OCI-LY7 (cell line): ENCODE measurements around the gene GCNT2. TPM values are rescaled to one million over a fixed set of nuclear protein-coding genes. Genes with fewer than 3 reads are reported as not detected.
"Not testable (repeated sequence)": the region's sequence is repeated elsewhere in the genome, so short reads cannot be mapped to it uniquely, and the experiment has no call there.

Source experiments
- BruUV-seq: library from RNA; stranded (reverse); fragments of 400-500 nt; replicated peaks from 2 replicates; lab custom pipeline; 2021; lab: Mats Ljungman, UMichigan
- CTCF ChIA-PET: fragments of 300-600 bp; sonication (Branson Sonifier 250); formaldehyde crosslinking; loops from one replicate; lab custom pipeline; 2022; ENCODE audit warnings: antibody characterized with exemption; ENCODE audit not compliant: unreplicated experiment; lab: Charles Lee
- POLR2A ChIA-PET: fragments of 300-600 bp; sonication (Branson Sonifier 250); formaldehyde crosslinking; loops from one replicate; lab custom pipeline; 2022; ENCODE audit warnings: antibody characterized with exemption; lab: Charles Lee
- DNase-seq: peaks from one replicate; pipeline ENCODE4 v3.0.0-alpha.2; 2015; ENCODE audit warnings: low spot score
- H2AFZ ChIP-seq: fragments of 200-600 bp; sonication (generic), shearing (Covaris generic); 2 replicates; pipeline ENCODE4 v1.6.1; 2014; ENCODE audit warnings: mild to moderate bottlenecking, antibody characterized with exemption, low read length, moderate library complexity
- H3K27ac ChIP-seq: fragments of 200-600 bp; sonication (generic); 2 replicates; pipeline ENCODE4 v1.5.1; 2014; ENCODE audit warnings: mixed run types, low read depth, mild to moderate bottlenecking, moderate library complexity, low read length, inconsistent platforms; ENCODE audit not compliant: poor library complexity, severe bottlenecking
- H3K36me3 ChIP-seq: fragments of 200-600 bp; sonication (generic); 2 replicates; pipeline ENCODE4 v1.6.1; 2014; ENCODE audit warnings: mild to moderate bottlenecking, antibody characterized with exemption, low read length, moderate library complexity, mixed read lengths; ENCODE audit not compliant: insufficient read depth
- H3K4me1 ChIP-seq: fragments of 200-600 bp; sonication (generic); 2 replicates; pipeline ENCODE4 v1.5.1; 2014; ENCODE audit warnings: mild to moderate bottlenecking, low read length; ENCODE audit not compliant: insufficient read depth, poor library complexity, severe bottlenecking
- H3K4me2 ChIP-seq: fragments of 200-600 bp; sonication (generic); 2 replicates; pipeline ENCODE4 v1.6.1; 2014; ENCODE audit warnings: mild to moderate bottlenecking, low read length
- H3K4me3 ChIP-seq: fragments of 200-600 bp; sonication (generic); 2 replicates; pipeline ENCODE4 v1.5.1; 2014; ENCODE audit warnings: mild to moderate bottlenecking, low read depth, low read length; ENCODE audit not compliant: poor library complexity, severe bottlenecking
- H3K79me2 ChIP-seq: fragments of 200-600 bp; sonication (generic); 2 replicates; pipeline ENCODE4 v1.6.1; 2016; ENCODE audit warnings: low read depth, mild to moderate bottlenecking, low read length, moderate library complexity, mixed read lengths; ENCODE audit not compliant: insufficient read depth
- H3K9me2 ChIP-seq: fragments of 200-600 bp; sonication (generic); 2 replicates; pipeline ENCODE4 v1.6.1; 2016; ENCODE audit warnings: mild to moderate bottlenecking, low read length, mixed read lengths; ENCODE audit not compliant: insufficient read depth
- H3K9me3 ChIP-seq: fragments of 200-600 bp; sonication (generic); 2 replicates; pipeline ENCODE4 v1.6.1; 2014; ENCODE audit warnings: mild to moderate bottlenecking, mixed run types, low read length, mixed read lengths
- H4K20me1 ChIP-seq: fragments of 200-600 bp; sonication (generic); 2 replicates; pipeline ENCODE4 v1.6.1; 2014; ENCODE audit warnings: mild to moderate bottlenecking, antibody characterized with exemption, low read length, moderate library complexity, mixed read lengths; ENCODE audit not compliant: insufficient read depth
- EZH2phosphoT487 ChIP-seq: fragments of 200-600 bp; sonication (generic); IDR thresholded peaks from 2 replicates; pipeline ENCODE4 v1.6.1; 2018; ENCODE audit warnings: low read depth, borderline replicate concordance, mild to moderate bottlenecking, mixed run types, antibody characterized with exemption, low read length, moderate library complexity, mixed read lengths
- intact Hi-C: fragments of 100-400 bp; cut with micrococcal nuclease; formaldehyde crosslinking; loops from one replicate; pipeline ENCODE4 v1.10.0; 2022; ENCODE audit not compliant: unreplicated experiment
- total RNA-seq, 2 experiments: library from RNA; depleted of rRNA in 1 of 2; stranded (reverse); fragments of >200 nt in 1 of 2; shearing (Covaris generic) in 1 of 2; gene quantifications; 2 replicates each; pipeline ENCODE4 v1.2.3, GENCODE V29; 2014 to 2022
- TF ChIP-seq, protein P1 (sequence below): fragments of 200-600 bp; sonication (generic); conservative IDR thresholded peaks from 2 replicates; pipeline ENCODE4 v1.5.1; 2014; ENCODE audit warnings: mild to moderate bottlenecking, antibody characterized with exemption, low read length, moderate library complexity, mixed read lengths

GCNT2 gene
- total RNA-seq, 2 experiments from 2014 or later = 17.4 to 25.2 TPM

DNA sequence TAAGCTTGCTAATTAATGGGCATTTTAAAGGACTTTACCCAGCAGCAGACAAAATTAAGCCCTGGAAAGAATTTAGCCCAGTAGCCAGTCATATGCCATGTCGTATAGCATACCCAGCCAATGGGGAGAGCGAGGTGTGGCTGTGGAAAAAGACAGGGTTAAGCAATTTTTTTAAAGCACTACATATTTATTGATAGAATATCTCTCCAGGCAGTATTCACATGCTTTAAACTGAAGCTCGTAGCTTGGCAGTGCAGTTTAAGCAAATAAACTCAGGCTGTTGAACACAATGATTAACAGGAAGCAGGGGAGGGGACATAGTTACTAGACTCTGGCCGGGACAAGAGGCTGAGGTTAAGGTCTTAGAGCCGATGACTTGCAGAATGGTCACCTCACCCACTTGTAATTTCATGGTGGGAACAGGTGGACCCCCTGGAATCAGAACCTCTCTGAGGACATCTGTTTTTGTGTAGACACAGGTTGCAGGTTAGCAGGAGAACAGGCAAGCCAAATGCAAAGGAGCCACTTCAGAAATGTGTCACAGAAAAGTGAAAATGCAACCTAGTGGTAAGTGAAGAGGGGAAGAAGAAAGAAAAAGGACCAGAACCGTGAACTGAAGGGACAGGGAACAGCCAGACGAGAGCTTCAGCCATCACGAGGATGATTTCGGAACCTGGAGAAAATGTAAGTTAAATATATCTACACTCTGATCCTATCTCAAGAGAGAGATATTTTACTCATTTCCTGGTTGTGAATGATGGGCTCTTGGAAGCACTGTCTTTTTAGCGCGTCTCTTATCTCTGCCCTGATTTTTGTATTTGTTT is 7.2 kb downstream of the GCNT2 start:
- peak overlapping the region; percentile 76 for H2AFZ ChIP-seq
- no peaks in the 10 kb centered on the region for H3K9me3 ChIP-seq
- peaks cover 29% of the 10 kb centered on the region for H3K4me1 ChIP-seq
- peaks cover 48% of the 10 kb centered on the region for H3K79me2 ChIP-seq
- H3K4me2 ChIP-seq = peak overlapping the region; percentile 75
- no peaks in the 10 kb centered on the region for H3K9me2 ChIP-seq
- no peaks in the 10 kb centered on the region for H3K36me3 ChIP-seq
- peak overlapping the region; percentile 95 for H3K27ac ChIP-seq
- BruUV-seq = no TSS peak
- peak; percentile 65 for DNase-seq
- peak overlapping the region; percentile 89 for H3K4me3 ChIP-seq
- intact Hi-C loops = loop anchor here (2.0 kb wide), 1 partner anchor 218 kb away; the partner anchor contains the start of gene TMEM14B
- ChIA-PET CTCF (no interaction called here), POLR2A (interaction anchor here (0.6 to 1.9 kb wide), 11 partner anchors 8 to 1457 kb away, joined by 3 to 11 read pairs (median 4); partner anchors contain the start of genes C6orf52, PAK1IP1, TMEM14B and TMEM14C)
- no peaks in the 10 kb centered on the region for H4K20me1 ChIP-seq
- TF ChIP-seq, protein P1, sequence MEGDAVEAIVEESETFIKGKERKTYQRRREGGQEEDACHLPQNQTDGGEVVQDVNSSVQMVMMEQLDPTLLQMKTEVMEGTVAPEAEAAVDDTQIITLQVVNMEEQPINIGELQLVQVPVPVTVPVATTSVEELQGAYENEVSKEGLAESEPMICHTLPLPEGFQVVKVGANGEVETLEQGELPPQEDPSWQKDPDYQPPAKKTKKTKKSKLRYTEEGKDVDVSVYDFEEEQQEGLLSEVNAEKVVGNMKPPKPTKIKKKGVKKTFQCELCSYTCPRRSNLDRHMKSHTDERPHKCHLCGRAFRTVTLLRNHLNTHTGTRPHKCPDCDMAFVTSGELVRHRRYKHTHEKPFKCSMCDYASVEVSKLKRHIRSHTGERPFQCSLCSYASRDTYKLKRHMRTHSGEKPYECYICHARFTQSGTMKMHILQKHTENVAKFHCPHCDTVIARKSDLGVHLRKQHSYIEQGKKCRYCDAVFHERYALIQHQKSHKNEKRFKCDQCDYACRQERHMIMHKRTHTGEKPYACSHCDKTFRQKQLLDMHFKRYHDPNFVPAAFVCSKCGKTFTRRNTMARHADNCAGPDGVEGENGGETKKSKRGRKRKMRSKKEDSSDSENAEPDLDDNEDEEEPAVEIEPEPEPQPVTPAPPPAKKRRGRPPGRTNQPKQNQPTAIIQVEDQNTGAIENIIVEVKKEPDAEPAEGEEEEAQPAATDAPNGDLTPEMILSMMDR = peak; percentile 33; the same call in 1 of the 2 replicates
- no peak for TF ChIP-seq EZH2phosphoT487

DNA sequence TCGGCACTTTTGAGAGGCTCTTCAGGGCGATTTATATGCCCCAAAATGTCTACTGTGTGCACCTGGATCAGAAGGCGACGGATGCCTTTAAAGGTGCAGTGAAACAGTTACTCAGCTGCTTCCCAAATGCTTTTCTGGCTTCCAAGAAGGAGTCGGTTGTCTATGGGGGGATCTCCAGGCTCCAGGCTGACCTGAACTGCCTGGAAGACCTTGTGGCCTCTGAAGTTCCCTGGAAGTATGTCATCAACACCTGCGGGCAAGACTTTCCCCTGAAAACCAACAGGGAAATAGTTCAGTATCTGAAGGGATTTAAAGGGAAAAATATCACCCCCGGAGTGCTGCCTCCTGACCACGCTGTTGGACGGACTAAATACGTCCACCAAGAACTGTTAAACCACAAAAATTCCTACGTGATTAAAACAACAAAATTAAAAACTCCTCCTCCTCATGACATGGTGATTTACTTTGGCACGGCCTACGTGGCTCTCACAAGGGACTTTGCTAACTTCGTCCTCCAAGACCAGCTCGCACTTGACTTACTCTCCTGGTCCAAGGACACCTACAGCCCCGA is 8.2 kb downstream of the GCNT2 start:
- TF ChIP-seq, protein P1 = no peak
- no peak for TF ChIP-seq EZH2phosphoT487
- peak; percentile 53 for DNase-seq
- CTCF ChIA-PET = no interaction called here
- BruUV-seq = no TSS peak
- Histone ChIP-seq H3K9me2 (no peaks in the 10 kb centered on the region), H2AFZ (peak overlapping the region; percentile 76; the same call in 1 of the 2 replicates), H3K27ac (peak overlapping the region; percentile 95), H4K20me1 (no peaks in the 10 kb centered on the region), H3K4me2 (peak overlapping the region; percentile 75), H3K4me3 (peak overlapping the region; percentile 89), H3K9me3 (no peaks in the 10 kb centered on the region), H3K36me3 (no peaks in the 10 kb centered on the region), H3K4me1 (peaks cover 39% of the 10 kb centered on the region), H3K79me2 (peaks cover 53% of the 10 kb centered on the region)
- intact Hi-C loops = loop anchor here (2.0 kb wide), 1 partner anchor 217 kb away; the partner anchor contains the start of gene TMEM14B
- POLR2A ChIA-PET = interaction anchor here (0.8 to 2.3 kb wide), 10 partner anchors 15 to 249 kb away, joined by 3 to 11 read pairs (median 5); partner anchors contain the start of genes C6orf52, PAK1IP1, TMEM14B and TMEM14C

DNA sequence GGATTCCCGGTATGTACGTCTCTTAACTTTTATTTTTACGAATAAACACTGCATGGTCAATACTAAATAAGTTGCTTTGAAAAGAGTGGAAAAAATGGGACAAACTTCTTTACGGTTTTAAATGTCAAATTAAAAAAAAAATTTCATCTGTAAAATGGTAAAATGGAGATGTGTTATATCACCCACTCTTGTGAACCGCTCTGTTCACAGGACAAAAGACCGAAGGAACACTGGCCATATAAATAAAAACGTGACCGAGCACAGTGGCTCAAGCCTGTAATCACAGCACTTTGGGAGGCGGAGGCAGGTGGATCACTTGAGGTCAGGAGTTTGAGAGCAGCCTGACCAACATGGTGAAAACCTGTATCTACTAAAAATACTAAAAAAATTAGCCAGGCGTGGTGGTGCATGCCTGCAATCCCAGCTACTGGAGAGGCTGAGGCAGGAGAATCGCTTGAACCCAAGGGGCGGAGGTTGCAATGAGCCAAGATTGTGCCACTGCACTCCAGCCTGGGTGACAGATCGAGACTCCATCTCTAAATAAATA is 8.8 kb downstream of the GCNT2 start:
- Histone ChIP-seq H2AFZ (peak overlapping the region; percentile 76; the same call in 1 of the 2 replicates), H3K4me2 (peak overlapping the region; percentile 75), H3K79me2 (peaks cover 58% of the 10 kb centered on the region), H3K27ac (peak overlapping the region; percentile 95), H3K4me1 (peaks cover 40% of the 10 kb centered on the region), H3K4me3 (peak overlapping the region; percentile 89)
- H3K36me3 ChIP-seq, H4K20me1 ChIP-seq, CTCF ChIA-PET, H3K9me3 ChIP-seq, H3K9me2 ChIP-seq: not testable (repeated sequence)
- BruUV-seq = TSS peak; percentile 68
- peak; percentile 42 for DNase-seq
- POLR2A ChIA-PET = interaction anchor here (0.7 to 2.3 kb wide), 9 partner anchors 9 to 218 kb away, joined by 3 to 12 read pairs (median 6); partner anchors contain the start of genes C6orf52, PAK1IP1, TMEM14B and TMEM14C
- intact Hi-C loops = loop anchor here (2.0 to 10.0 kb wide), 4 partner anchors 217 to 1482 kb away; partner anchors contain the start of genes HIVEP1, SMIM13 and TMEM14B
